Osteoblast (primary cell): ENCODE results near the gene ELK3. TPM values are rescaled to one million over a fixed set of nuclear protein-coding genes. Genes with fewer than 3 reads are reported as not detected.

Experiments used
- DNase-seq: peaks from one replicate; pipeline ENCODE4 v3.0.0; 2011; ENCODE audit warnings: low spot score, mixed read lengths; ENCODE audit not compliant: insufficient read length; ENCODE audit errors: missing footprints
- H2AFZ ChIP-seq: 2 replicates; pipeline ENCODE4 v1.6.0; 2011; ENCODE audit warnings: mild to moderate bottlenecking, low read length
- H3K27ac ChIP-seq: 2 replicates; pipeline ENCODE4 v1.5.1; 2011; ENCODE audit warnings: mild to moderate bottlenecking, low read depth, low read length, moderate library complexity
- H3K27me3 ChIP-seq: 2 replicates; pipeline ENCODE4 v1.6.0; 2012; ENCODE audit warnings: mild to moderate bottlenecking, control low read depth, inconsistent platforms, low read length, moderate library complexity; ENCODE audit not compliant: insufficient read depth
- H3K36me3 ChIP-seq: 2 replicates; pipeline ENCODE4 v1.5.1; 2011; ENCODE audit warnings: mild to moderate bottlenecking, low read length, control low read depth, moderate library complexity; ENCODE audit not compliant: insufficient read depth
- H3K4me1 ChIP-seq: 2 replicates; pipeline ENCODE4 v1.5.1; 2011; ENCODE audit warnings: mild to moderate bottlenecking, low read length, control low read depth, moderate library complexity; ENCODE audit not compliant: insufficient read depth
- H3K4me2 ChIP-seq: 2 replicates; pipeline ENCODE4 v1.6.0; 2011; ENCODE audit warnings: mild to moderate bottlenecking, low read length; ENCODE audit not compliant: insufficient read depth
- H3K4me3 ChIP-seq: fragments of 200-600 bp; sonication (generic); 3 replicates; pipeline ENCODE4 v1.5.1; 2012; ENCODE audit warnings: mild to moderate bottlenecking, low read length, inconsistent platforms; ENCODE audit not compliant: insufficient read depth
- H3K79me2 ChIP-seq: 2 replicates; pipeline ENCODE4 v1.6.0; 2012; ENCODE audit warnings: mild to moderate bottlenecking, low read length, control low read depth, inconsistent platforms; ENCODE audit not compliant: insufficient read depth
- H3K9me3 ChIP-seq: 2 replicates; pipeline ENCODE4 v1.5.1; 2011; ENCODE audit warnings: low read depth, low read length, control low read depth
- H4K20me1 ChIP-seq: 2 replicates; pipeline ENCODE4 v1.6.0; 2012; ENCODE audit warnings: mild to moderate bottlenecking, low read length, control low read depth; ENCODE audit not compliant: insufficient read depth
- CTCF ChIP-seq: IDR thresholded peaks from 2 replicates; pipeline ENCODE4 v1.5.1; 2011; ENCODE audit warnings: mild to moderate bottlenecking, low read depth, low read length, moderate library complexity; ENCODE audit errors: extremely low read depth
- total RNA-seq: library from RNA; depleted of rRNA; stranded (reverse); fragments of >200 nt; gene quantifications from 2 replicates; pipeline ENCODE4 v1.2.3, GENCODE V29; 2012

Gene ELK3
- total RNA-seq, 1 donor: 27.5 TPM

- no peaks in the 10 kb centered on the region for H3K9me3 ChIP-seq
- H2AFZ ChIP-seq: no peak overlapping the region
- H3K27ac ChIP-seq: no peak overlapping the region
- no peak overlapping the region for H3K4me2 ChIP-seq
- peaks cover 26% of the 10 kb centered on the region for H3K36me3 ChIP-seq
- H3K27me3 ChIP-seq: no peaks in the 10 kb centered on the region
- no peak overlapping the region for H3K4me3 ChIP-seq
- peaks cover 55% of the 10 kb centered on the region for H3K79me2 ChIP-seq
- no peak for TF ChIP-seq CTCF
- no peaks in the 10 kb centered on the region for H3K4me1 ChIP-seq
- no peaks in the 10 kb centered on the region for H4K20me1 ChIP-seq
- DNase-seq: no peak
Observed at GRCh38 chr12:96301732-96302131, 107.6 kb downstream of the ELK3 start.

GRCh38 chr12:96302687-96303310 lies 108.6 kb downstream of the ELK3 start:
- peaks cover 62% of the 10 kb centered on the region for H3K79me2 ChIP-seq
- no peaks in the 10 kb centered on the region for H4K20me1 ChIP-seq

GRCh38 chr12:96303653-96304052 lies 109.5 kb downstream of the ELK3 start:
- no peak overlapping the region for H3K27ac ChIP-seq
- H2AFZ ChIP-seq: no peak overlapping the region
- H3K36me3 ChIP-seq: peaks cover 11% of the 10 kb centered on the region
- DNase-seq: no peak
- peaks cover 68% of the 10 kb centered on the region for H3K79me2 ChIP-seq
- no peaks in the 10 kb centered on the region for H3K27me3 ChIP-seq
- TF ChIP-seq CTCF: no peak
- no peak overlapping the region for H3K4me2 ChIP-seq
- H3K4me3 ChIP-seq: no peak overlapping the region
- H3K4me1 ChIP-seq: no peaks in the 10 kb centered on the region
- no peaks in the 10 kb centered on the region for H3K9me3 ChIP-seq
- H4K20me1 ChIP-seq: no peaks in the 10 kb centered on the region

More at GRCh38 chr12:96302687-96303310, 108.6 kb downstream of the ELK3 start:
- H3K4me1 ChIP-seq: no peaks in the 10 kb centered on the region
- H3K9me3 ChIP-seq: no peaks in the 10 kb centered on the region
- no peaks in the 10 kb centered on the region for H3K27me3 ChIP-seq
- H3K4me3 ChIP-seq: no peak overlapping the region
- H3K36me3 ChIP-seq: peaks cover 16% of the 10 kb centered on the region
- no peak overlapping the region for H3K27ac ChIP-seq
- DNase-seq: no peak
- no peak overlapping the region for H3K4me2 ChIP-seq
- no peak for TF ChIP-seq CTCF
- H2AFZ ChIP-seq: no peak overlapping the region

GRCh38 chr12:96305665-96306064 lies 111.5 kb downstream of the ELK3 start:
- Histone ChIP-seq H3K4me3 (no peak overlapping the region), H3K4me1 (no peaks in the 10 kb centered on the region), H3K4me2 (no peak overlapping the region), H3K27ac (no peak overlapping the region), H4K20me1 (no peaks in the 10 kb centered on the region), H2AFZ (no peak overlapping the region), H3K27me3 (no peaks in the 10 kb centered on the region), H3K79me2 (peaks cover 81% of the 10 kb centered on the region), H3K9me3 (no peaks in the 10 kb centered on the region), H3K36me3 (peaks cover 4% of the 10 kb centered on the region)
- TF ChIP-seq CTCF: no peak
- no peak for DNase-seq
